GM12878 (cell line): Measurements from ENCODE around the gene CEP78. TPM values are rescaled to one million over a fixed set of nuclear protein-coding genes. Genes with fewer than 3 reads are reported as not detected.

Source experiments
- ATAC-seq: fragments of 200-7000 bp; cut with Tn5 transposase; 3 replicates; pipeline ENCODE4 v1.9.1; 2020; ENCODE audit warnings: mild to moderate bottlenecking, moderate library complexity
- BruUV-seq: library from RNA; stranded (reverse); fragments of 400-500 nt; replicated peaks from 2 replicates; lab custom pipeline; 2021; lab: Mats Ljungman, UMichigan
- CTCF ChIA-PET: fragments of 300-600 bp; sonication (Branson Sonifier 250); formaldehyde crosslinking; extraction: SDS; loops from one replicate; lab custom pipeline; 2021; ENCODE audit warnings: inconsistent platforms; lab: Yijun Ruan, JAX
- POLR2A ChIA-PET: fragments of 350-600 bp; formaldehyde crosslinking; extraction: SDS; loops from one replicate; lab custom pipeline; 2021; ENCODE audit warnings: inconsistent platforms; lab: Charles Lee
- RAD21 ChIA-PET: fragments of 300-600 bp; sonication (Branson Sonifier 250); formaldehyde crosslinking; loops from one replicate; lab custom pipeline; 2023; ENCODE audit warnings: antibody characterized with exemption; ENCODE audit not compliant: unreplicated experiment; lab: Charles Lee
- SMC1A ChIA-PET: fragments of 300-600 bp; sonication (Branson Sonifier 250); formaldehyde crosslinking; loops from one replicate; lab custom pipeline; 2023; ENCODE audit not compliant: unreplicated experiment, uncharacterized antibody; lab: Charles Lee
- DNase-seq: peaks from one replicate; pipeline ENCODE4 v3.0.0-alpha.2; 2011; ENCODE audit warnings: low read depth, low spot score
- FAIRE-seq: peaks from 3 replicates; lab custom pipeline; 2011; peaks lifted over from hg19 to GRCh38; lab: Jason Lieb, UNC
- H2AFZ ChIP-seq: 2 replicates; pipeline ENCODE4 v1.6.0; 2011; ENCODE audit warnings: low read depth, low read length, control low read depth; ENCODE audit not compliant: control insufficient read depth
- H3K27ac ChIP-seq: 2 replicates; pipeline ENCODE4 v1.5.1; 2011; ENCODE audit warnings: control low read depth; ENCODE audit not compliant: control insufficient read depth, insufficient read depth
- H3K27me3 ChIP-seq, 2 experiments: replicated peaks in 1 of 2; 2 replicates each; pipeline versions ENCODE4 v1.6.0 to v1.6.1; 2011; ENCODE audit warnings: low read length in 1 of 2; ENCODE audit not compliant: control insufficient read depth in 2 of 2, insufficient read depth in 2 of 2
- H3K36me3 ChIP-seq, 2 experiments: 2 replicates each; pipeline ENCODE4 v1.5.1; 2011; ENCODE audit warnings: low read length in 1 of 2; ENCODE audit not compliant: control insufficient read depth in 2 of 2, insufficient read depth in 2 of 2
- H3K4me1 ChIP-seq: 2 replicates; pipeline ENCODE4 v1.6.1; 2011; ENCODE audit warnings: mild to moderate bottlenecking, low read length, moderate library complexity, mixed read lengths; ENCODE audit not compliant: control insufficient read depth, insufficient read depth
- H3K4me2 ChIP-seq: 2 replicates; pipeline ENCODE4 v1.6.0; 2011; ENCODE audit warnings: control low read depth; ENCODE audit not compliant: control insufficient read depth, insufficient read depth
- H3K4me3 ChIP-seq: fragments of 200-600 bp; sonication (generic); 2 replicates; pipeline ENCODE4 v1.5.1; 2016
- H3K79me2 ChIP-seq: 2 replicates; pipeline ENCODE4 v1.6.0; 2011; ENCODE audit warnings: low read length; ENCODE audit not compliant: control insufficient read depth, insufficient read depth
- H3K9ac ChIP-seq: 2 replicates; pipeline ENCODE4 v1.8.0; 2011; ENCODE audit warnings: low read length, control low read depth, mixed read lengths; ENCODE audit not compliant: control insufficient read depth, insufficient read depth
- H3K9me3 ChIP-seq: replicated peaks from 3 replicates; pipeline ENCODE4 v1.5.1; 2011; ENCODE audit warnings: mild to moderate bottlenecking, low read length; ENCODE audit not compliant: control insufficient read depth, insufficient read depth
- H4K20me1 ChIP-seq: 2 replicates; pipeline ENCODE4 v1.6.0; 2011; ENCODE audit not compliant: control insufficient read depth, insufficient read depth
- BCLAF1 ChIP-seq: fragments of 450-650 bp; IDR thresholded peaks from 2 replicates; pipeline ENCODE4 v1.6.1; 2017; ENCODE audit warnings: antibody characterized with exemption, mild to moderate bottlenecking, moderate library complexity
- BHLHE40 ChIP-seq, 2 experiments: fragments of 450-650 bp in 1 of 2; IDR thresholded peaks; 2 replicates each; pipeline ENCODE4 v1.6.1; 2011 to 2017; ENCODE audit warnings: low read depth in 2 of 2, borderline replicate concordance in 1 of 2, improper control_type of control experiment in 1 of 2, low read length in 1 of 2, mild to moderate bottlenecking in 1 of 2
- CBX5 ChIP-seq: sonication (generic); IDR thresholded peaks from 2 replicates; pipeline ENCODE4 v1.6.1; 2016; ENCODE audit warnings: low read depth, moderate library complexity, mild to moderate bottlenecking, inconsistent platforms
- CHD1 ChIP-seq: IDR thresholded peaks from 2 replicates; pipeline ENCODE4 v1.6.1; 2012; ENCODE audit warnings: low read depth, low read length, improper control_type of control experiment
- CHD2 ChIP-seq: IDR thresholded peaks from 2 replicates; pipeline ENCODE4 v1.6.1; 2011; ENCODE audit warnings: low read depth, low read length, improper control_type of control experiment, borderline replicate concordance
- IKZF1 ChIP-seq: fragments of 450-650 bp; conservative IDR thresholded peaks from 2 replicates; pipeline ENCODE4 v1.6.1; 2017; ENCODE audit warnings: antibody characterized with exemption, mild to moderate bottlenecking
- MEF2B ChIP-seq: fragments of 450-650 bp; IDR thresholded peaks from 2 replicates; pipeline ENCODE4 v1.6.1; 2018; ENCODE audit warnings: mild to moderate bottlenecking, moderate library complexity; ENCODE audit not compliant: partially characterized antibody, poor library complexity, severe bottlenecking
- NFYA ChIP-seq: IDR thresholded peaks from 2 replicates; pipeline ENCODE4 v1.6.1; 2011; ENCODE audit warnings: low read depth, mild to moderate bottlenecking, low read length, improper control_type of control experiment, borderline replicate concordance
- NR2F1 ChIP-seq: fragments of 450-650 bp; conservative IDR thresholded peaks from 2 replicates; pipeline ENCODE4 v1.6.1; 2017; ENCODE audit warnings: mild to moderate bottlenecking
- NRF1 ChIP-seq: conservative IDR thresholded peaks from 2 replicates; pipeline ENCODE4 v1.6.1; 2011; ENCODE audit warnings: mild to moderate bottlenecking, low read depth, low read length, improper control_type of control experiment
- POLR2A ChIP-seq: IDR thresholded peaks from 2 replicates; pipeline ENCODE4 v1.6.1; 2011; ENCODE audit warnings: low read depth, mild to moderate bottlenecking, low read length
- SMAD5 ChIP-seq: IDR thresholded peaks from 2 replicates; pipeline ENCODE4 v1.6.1; 2016; ENCODE audit warnings: antibody characterized with exemption, low read depth
- STAT3 ChIP-seq: IDR thresholded peaks from 2 replicates; pipeline ENCODE4 v1.6.1; 2011; ENCODE audit warnings: low read depth, low read length, improper control_type of control experiment
- TBL1XR1 ChIP-seq: IDR thresholded peaks from 2 replicates; pipeline ENCODE4 v1.6.1; 2012; ENCODE audit warnings: low read depth, low read length, improper control_type of control experiment
- TCF3 ChIP-seq: IDR thresholded peaks from 2 replicates; pipeline ENCODE4 v1.6.1; 2012; ENCODE audit warnings: low read depth, mild to moderate bottlenecking, low read length, borderline replicate concordance; ENCODE audit not compliant: insufficient read depth
- ZNF687 ChIP-seq: fragments of 450-650 bp; IDR thresholded peaks from 2 replicates; pipeline ENCODE4 v1.6.1; 2017; ENCODE audit warnings: mild to moderate bottlenecking, moderate library complexity
- ZSCAN29 ChIP-seq: fragments of 450-650 bp; IDR thresholded peaks from 2 replicates; pipeline ENCODE4 v1.6.1; 2017; ENCODE audit warnings: mild to moderate bottlenecking, moderate library complexity
- WGBS: methylation state at CpG from one replicate; pipeline ENCODE4 v1.1.6; 2016; ENCODE audit warnings: low lambda C conversion rate; ENCODE audit not compliant: insufficient replicate concordance, insufficient coverage; ENCODE audit errors: missing lambda C conversion rate; 5-methylcytosine and 5-hydroxymethylcytosine counted together
- in situ Hi-C: fragments of 300-500 bp; cut with MboI; formaldehyde crosslinking; loops from 9 replicates; pipeline ENCODE4 v1.14.3; 2018; ENCODE audit warnings: mixed read lengths
- intact Hi-C: fragments of 100-400 bp; cut with micrococcal nuclease; formaldehyde crosslinking; loops from one replicate; pipeline ENCODE4 v1.14.2; 2022; ENCODE audit not compliant: unreplicated experiment
- polyA plus RNA-seq, 11 experiments: library from polyadenylated mRNA; depleted of rRNA in 4 of 11; unstranded in 6 of 11; stranded (reverse) in 5 of 11; fragments of >200 nt; fragmentation: Nextera tagmentation in 4 of 11; fragmentation: Illumina TruSeq in 1 of 11; extraction: Ambion mirVana in 4 of 11; extraction: Trizol in 1 of 11; gene quantifications; 1 replicate in 1 of 11; 2 replicates in 10 of 11; pipeline versions ENCODE4 v1.2.1 to v1.2.3, GENCODE V29; 2011 to 2016; ENCODE audit warnings: inconsistent platforms in 2 of 11, missing spikeins in 2 of 11, low read depth in 1 of 11
- total RNA-seq, 4 experiments: library from RNA; depleted of rRNA in 3 of 4; stranded (reverse); fragments of >200 nt in 3 of 4; fragmentation: Illumina TruSeq in 1 of 4; extraction: Trizol in 1 of 4; gene quantifications; 2 replicates each; pipeline versions ENCODE4 v1.2.1 to v1.2.3, GENCODE V29; 2013 to 2021

The CEP78 gene
- total and polyA plus RNA-seq, 10 of the 15 experiments (the other 5 are each of a cell fraction or from before 2014, with no cell fraction given): 4.1 to 44.9 (median 27.9) TPM

- no peak for TF ChIP-seq BHLHE40 (IDR thresholded peaks at IDR 0.05; ENCODE audit: borderline replicate concordance in 1 of 2, low read depth in 2 of 2, low read length in 1 of 2)
Observed at GRCh38 chr9:78320030-78320693, 84.3 kb downstream of the CEP78 start (continued).

- Histone ChIP-seq H4K20me1 (no peaks in the 10 kb centered on the region), H3K27ac (no peak overlapping the region), H3K36me3 (peaks cover 0 to 7% of the 10 kb centered on the region in 2 experiments; a peak in 3 of 4 replicates), H3K9ac (no peak overlapping the region), H3K27me3 (no peaks in the 10 kb centered on the region), H3K9me3 (no peaks in the 10 kb centered on the region), H3K79me2 (no peaks in the 10 kb centered on the region), H2AFZ (no peak overlapping the region), H3K4me3 (no peak overlapping the region), H3K4me2 (no peak overlapping the region), H3K4me1 (no peaks in the 10 kb centered on the region)
- ChIA-PET POLR2A (no interaction called here), CTCF (no interaction called here), SMC1A (no interaction called here), RAD21 (no interaction called here)
- BruUV-seq: no TSS peak
- 82% methylated on average over 4 of the region's 4 CpGs for WGBS
- ATAC-seq (no peak), FAIRE-seq (no peak), DNase-seq (no peak)
- intact Hi-C loops: no loop called here
- in situ Hi-C loops: no loop called here
- no peak for TF ChIP-seq NR2F1
- TF ChIP-seq NRF1: no peak
- TF ChIP-seq STAT3: no peak
- TF ChIP-seq BCLAF1: no peak
- no peak for TF ChIP-seq CHD2
- no peak for TF ChIP-seq ZSCAN29
- TF ChIP-seq IKZF1: no peak
- TF ChIP-seq TCF3: no peak
- no peak for TF ChIP-seq POLR2A
- TF ChIP-seq ZNF687: no peak
- TF ChIP-seq CBX5: no peak
- TF ChIP-seq MEF2B: no peak
- no peak for TF ChIP-seq TBL1XR1
- no peak for TF ChIP-seq SMAD5
- no peak for TF ChIP-seq NFYA
- no peak for TF ChIP-seq CHD1
Observed at GRCh38 chr9:78320875-78321496, 85.1 kb downstream of the CEP78 start.
